HL-60 (cell line): ENCODE results near the gene NFIC.

Experiments used
- DNase-seq, 2 experiments: peaks; one replicate each; pipeline ENCODE4 v3.0.0-alpha.2; 2010 to 2020; ENCODE audit warnings: low read depth in 1 of 2, low spot score in 1 of 2
- H3K27ac ChIP-seq: fragments of 250-450 bp; sonication (Bioruptor Pico); replicated peaks from 2 replicates; pipeline ENCODE4 v1.5.1; 2020; ENCODE audit warnings: mild to moderate bottlenecking, moderate library complexity
- H3K27me3 ChIP-seq: fragments of 250-450 bp; sonication (Bioruptor Pico); 2 replicates; pipeline ENCODE4 v1.5.1; 2021; ENCODE audit warnings: mild to moderate bottlenecking, moderate library complexity; ENCODE audit not compliant: insufficient read depth, poor library complexity, severe bottlenecking
- H3K4me3 ChIP-seq: replicated peaks from 2 replicates; pipeline ENCODE4 v1.5.1; 2011; ENCODE audit warnings: mild to moderate bottlenecking, control low read depth, low read length; ENCODE audit not compliant: insufficient read depth
- GABPA ChIP-seq: IDR thresholded peaks from 2 replicates; pipeline ENCODE4 v1.6.1; 2012; ENCODE audit warnings: low read depth
- POLR2AphosphoS5 ChIP-seq: IDR thresholded peaks from 2 replicates; pipeline ENCODE4 v1.6.1; 2012; ENCODE audit warnings: low read depth
- SPI1 ChIP-seq: IDR thresholded peaks from 2 replicates; pipeline ENCODE4 v1.6.1; 2012; ENCODE audit warnings: low read depth, mild to moderate bottlenecking, borderline replicate concordance
- TF ChIP-seq, protein P1 (sequence below): IDR thresholded peaks from 2 replicates; pipeline ENCODE4 v1.6.1; 2012; ENCODE audit warnings: low read depth; ENCODE audit not compliant: insufficient replicate concordance
- TF ChIP-seq, protein P2 (sequence below): IDR thresholded peaks from one replicate; pipeline ENCODE4 v1.5.1; 2011; ENCODE audit warnings: low read length, control low read depth, inconsistent platforms; ENCODE audit not compliant: insufficient read depth

Gene NFIC

GRCh38 chr19:3455393-3455955 lies 89.1 kb downstream of the NFIC start:
- TF ChIP-seq, protein P1, sequence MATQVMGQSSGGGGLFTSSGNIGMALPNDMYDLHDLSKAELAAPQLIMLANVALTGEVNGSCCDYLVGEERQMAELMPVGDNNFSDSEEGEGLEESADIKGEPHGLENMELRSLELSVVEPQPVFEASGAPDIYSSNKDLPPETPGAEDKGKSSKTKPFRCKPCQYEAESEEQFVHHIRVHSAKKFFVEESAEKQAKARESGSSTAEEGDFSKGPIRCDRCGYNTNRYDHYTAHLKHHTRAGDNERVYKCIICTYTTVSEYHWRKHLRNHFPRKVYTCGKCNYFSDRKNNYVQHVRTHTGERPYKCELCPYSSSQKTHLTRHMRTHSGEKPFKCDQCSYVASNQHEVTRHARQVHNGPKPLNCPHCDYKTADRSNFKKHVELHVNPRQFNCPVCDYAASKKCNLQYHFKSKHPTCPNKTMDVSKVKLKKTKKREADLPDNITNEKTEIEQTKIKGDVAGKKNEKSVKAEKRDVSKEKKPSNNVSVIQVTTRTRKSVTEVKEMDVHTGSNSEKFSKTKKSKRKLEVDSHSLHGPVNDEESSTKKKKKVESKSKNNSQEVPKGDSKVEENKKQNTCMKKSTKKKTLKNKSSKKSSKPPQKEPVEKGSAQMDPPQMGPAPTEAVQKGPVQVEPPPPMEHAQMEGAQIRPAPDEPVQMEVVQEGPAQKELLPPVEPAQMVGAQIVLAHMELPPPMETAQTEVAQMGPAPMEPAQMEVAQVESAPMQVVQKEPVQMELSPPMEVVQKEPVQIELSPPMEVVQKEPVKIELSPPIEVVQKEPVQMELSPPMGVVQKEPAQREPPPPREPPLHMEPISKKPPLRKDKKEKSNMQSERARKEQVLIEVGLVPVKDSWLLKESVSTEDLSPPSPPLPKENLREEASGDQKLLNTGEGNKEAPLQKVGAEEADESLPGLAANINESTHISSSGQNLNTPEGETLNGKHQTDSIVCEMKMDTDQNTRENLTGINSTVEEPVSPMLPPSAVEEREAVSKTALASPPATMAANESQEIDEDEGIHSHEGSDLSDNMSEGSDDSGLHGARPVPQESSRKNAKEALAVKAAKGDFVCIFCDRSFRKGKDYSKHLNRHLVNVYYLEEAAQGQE: no peak
- TF ChIP-seq SPI1 (no peak), POLR2AphosphoS5 (no peak), GABPA (no peak)
- TF ChIP-seq, protein P2, sequence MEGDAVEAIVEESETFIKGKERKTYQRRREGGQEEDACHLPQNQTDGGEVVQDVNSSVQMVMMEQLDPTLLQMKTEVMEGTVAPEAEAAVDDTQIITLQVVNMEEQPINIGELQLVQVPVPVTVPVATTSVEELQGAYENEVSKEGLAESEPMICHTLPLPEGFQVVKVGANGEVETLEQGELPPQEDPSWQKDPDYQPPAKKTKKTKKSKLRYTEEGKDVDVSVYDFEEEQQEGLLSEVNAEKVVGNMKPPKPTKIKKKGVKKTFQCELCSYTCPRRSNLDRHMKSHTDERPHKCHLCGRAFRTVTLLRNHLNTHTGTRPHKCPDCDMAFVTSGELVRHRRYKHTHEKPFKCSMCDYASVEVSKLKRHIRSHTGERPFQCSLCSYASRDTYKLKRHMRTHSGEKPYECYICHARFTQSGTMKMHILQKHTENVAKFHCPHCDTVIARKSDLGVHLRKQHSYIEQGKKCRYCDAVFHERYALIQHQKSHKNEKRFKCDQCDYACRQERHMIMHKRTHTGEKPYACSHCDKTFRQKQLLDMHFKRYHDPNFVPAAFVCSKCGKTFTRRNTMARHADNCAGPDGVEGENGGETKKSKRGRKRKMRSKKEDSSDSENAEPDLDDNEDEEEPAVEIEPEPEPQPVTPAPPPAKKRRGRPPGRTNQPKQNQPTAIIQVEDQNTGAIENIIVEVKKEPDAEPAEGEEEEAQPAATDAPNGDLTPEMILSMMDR: no peak
- no peaks in the 10 kb centered on the region for H3K27me3 ChIP-seq
- no peak overlapping the region for H3K27ac ChIP-seq
- H3K4me3 ChIP-seq: no peak overlapping the region
- DNase-seq: no peak

DNA sequence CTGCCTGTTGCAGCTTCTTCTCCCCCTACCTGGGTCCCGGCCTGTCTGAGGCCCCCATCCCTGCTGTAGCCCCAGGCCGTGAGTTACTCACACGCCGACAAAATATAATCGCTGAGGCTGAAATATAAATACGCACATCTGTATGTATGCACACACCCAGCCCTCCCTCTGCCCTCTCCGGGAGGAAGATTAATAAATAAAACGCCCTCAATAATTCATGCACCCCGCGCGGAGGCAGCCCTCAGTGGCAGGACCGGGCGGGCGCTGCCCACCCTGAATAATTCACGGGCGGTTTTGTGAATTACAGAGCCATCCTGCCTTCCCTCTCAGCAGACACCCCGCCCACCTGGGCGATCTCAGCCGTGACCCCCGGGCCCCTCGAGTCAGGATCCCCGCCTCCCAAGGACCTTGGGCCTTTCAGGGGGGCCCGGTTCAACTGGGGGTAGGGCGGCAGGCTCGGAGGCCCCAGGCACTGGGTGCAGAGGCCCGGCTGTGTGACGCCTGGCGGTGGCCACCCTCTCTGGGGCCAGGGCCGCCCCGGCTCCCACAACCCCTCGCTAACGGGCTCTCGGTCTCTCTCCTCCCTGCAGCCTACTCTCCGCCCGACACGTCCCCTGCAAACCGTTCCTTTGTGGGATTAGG lies 89.7 kb downstream of the NFIC start:
- H3K27me3 ChIP-seq: no peaks in the 10 kb centered on the region
- H3K27ac ChIP-seq: no peak overlapping the region
- DNase-seq: no peak
- TF ChIP-seq SPI1: no peak
- TF ChIP-seq, protein P1: no peak
- TF ChIP-seq POLR2AphosphoS5: no peak
- TF ChIP-seq, protein P2: no peak
- no peak for TF ChIP-seq GABPA
- H3K4me3 ChIP-seq: no peak overlapping the region

DNA sequence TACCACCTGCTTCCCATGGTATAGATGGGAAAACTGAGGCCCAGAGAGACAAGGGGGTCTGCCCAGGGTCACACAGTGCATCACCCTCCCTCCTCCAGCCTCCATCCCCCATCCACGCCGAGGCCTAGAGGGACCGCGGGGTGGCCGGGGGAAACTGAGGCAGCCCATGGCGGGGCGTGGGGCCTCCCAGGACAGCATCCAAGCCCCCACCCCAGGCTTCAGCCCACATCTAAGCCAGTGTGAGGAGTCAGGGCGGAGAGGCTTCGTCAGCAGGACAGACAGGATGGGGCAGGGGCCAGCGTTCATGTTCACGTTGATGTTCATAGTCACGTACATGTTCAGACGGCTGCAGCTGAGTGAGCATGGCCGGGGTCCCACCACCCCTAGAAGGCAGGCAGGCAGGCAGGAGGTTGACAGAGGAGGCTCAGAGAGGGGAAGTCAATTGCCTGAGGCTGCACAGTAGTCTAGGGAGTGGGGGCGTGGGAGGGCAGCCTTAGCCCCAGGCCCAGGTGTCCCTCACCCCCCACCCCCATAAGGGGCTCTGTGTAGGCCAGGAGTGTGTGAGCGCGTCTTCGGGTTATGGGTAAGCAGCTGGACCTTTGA lies 90.6 kb downstream of the NFIC start:
- Histone ChIP-seq H3K27me3 (no peaks in the 10 kb centered on the region), H3K27ac (no peak overlapping the region), H3K4me3 (no peak overlapping the region)
- TF ChIP-seq, protein P2: no peak
- TF ChIP-seq POLR2AphosphoS5 (no peak), SPI1 (no peak), GABPA (no peak)
- TF ChIP-seq, protein P1: no peak
- DNase-seq: no peak
